Nephron (organoid): ENCODE results near the gene OR6S1.
"Not testable (repeated sequence)": the region's sequence is repeated elsewhere in the genome, so short reads cannot be mapped to it uniquely, and the experiment has no call there.

ENCODE experiments used
- H3K27ac Mint-ChIP-seq, 3 experiments: 2 replicates each; pipeline ENCODE4 v1.8.0; 2020; ENCODE audit warnings: mixed read lengths in 3 of 3, mild to moderate bottlenecking in 2 of 3, moderate library complexity in 1 of 3
- H3K27me3 Mint-ChIP-seq: 2 replicates; pipeline ENCODE4 v1.8.0; 2021; ENCODE audit warnings: low read depth, mild to moderate bottlenecking, moderate library complexity, mixed read lengths
- H3K36me3 Mint-ChIP-seq: 2 replicates; pipeline ENCODE4 v1.8.0; 2020; ENCODE audit warnings: low read depth, mixed read lengths
- H3K4me1 Mint-ChIP-seq: 2 replicates; pipeline ENCODE4 v1.8.0; 2020; ENCODE audit warnings: mixed read lengths
- H3K4me3 Mint-ChIP-seq, 3 experiments: 2 replicates each; pipeline ENCODE4 v1.8.0; 2020; ENCODE audit warnings: mild to moderate bottlenecking in 3 of 3, mixed read lengths in 3 of 3, moderate library complexity in 2 of 3
- H3K9me3 Mint-ChIP-seq: 2 replicates; pipeline ENCODE4 v1.8.0; 2020; ENCODE audit warnings: mixed read lengths
- TF ChIP-seq, protein P1 (sequence below), 3 experiments: fragments of 200-600 bp; sonication (generic); IDR thresholded peaks; one replicate each; pipeline ENCODE4 v1.5.0; 2021; ENCODE audit warnings: antibody characterized with exemption in 3 of 3; ENCODE audit not compliant: unreplicated experiment in 3 of 3

Gene OR6S1

DNA sequence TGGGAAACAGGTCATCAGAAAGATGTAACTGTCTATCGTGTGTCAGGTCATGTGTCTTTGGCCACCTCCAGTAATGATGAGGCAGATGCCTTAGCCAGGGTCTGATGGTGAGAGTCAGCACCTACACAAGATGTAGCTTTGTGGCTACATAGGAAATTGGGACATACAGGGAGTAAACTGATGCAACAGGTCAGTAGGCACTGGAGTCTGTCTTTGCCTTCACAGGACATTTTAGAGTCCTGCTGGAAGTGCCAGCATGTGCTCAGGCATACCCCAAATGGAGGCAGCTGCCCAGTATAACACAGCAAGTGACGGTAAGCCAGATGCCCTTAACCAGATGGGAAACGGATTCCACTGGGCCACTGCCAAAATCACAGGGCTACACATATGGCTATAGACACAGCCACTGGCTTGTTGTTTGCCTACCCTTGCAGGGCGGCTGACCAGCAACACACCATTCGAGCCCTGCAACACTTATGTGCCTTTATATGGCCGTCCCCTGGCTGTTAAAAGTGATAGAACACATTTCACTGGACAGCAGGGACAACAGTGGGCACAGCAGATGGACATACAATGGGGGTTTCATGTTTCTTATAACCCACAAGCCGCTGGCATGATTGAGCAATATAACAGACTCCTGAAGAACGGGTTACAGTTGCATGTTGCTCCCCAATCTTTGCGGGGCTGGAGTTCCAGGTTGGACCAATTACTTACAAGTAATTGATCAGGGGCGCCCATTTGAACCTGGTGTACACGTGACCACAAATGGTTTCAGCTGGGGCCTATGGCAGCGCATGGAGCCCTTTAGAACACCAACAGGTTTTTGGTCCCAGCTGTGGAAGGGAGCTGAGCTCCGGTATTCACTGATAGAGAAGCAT, 37.4 kb downstream of the OR6S1 start:
- TF ChIP-seq, protein P1, sequence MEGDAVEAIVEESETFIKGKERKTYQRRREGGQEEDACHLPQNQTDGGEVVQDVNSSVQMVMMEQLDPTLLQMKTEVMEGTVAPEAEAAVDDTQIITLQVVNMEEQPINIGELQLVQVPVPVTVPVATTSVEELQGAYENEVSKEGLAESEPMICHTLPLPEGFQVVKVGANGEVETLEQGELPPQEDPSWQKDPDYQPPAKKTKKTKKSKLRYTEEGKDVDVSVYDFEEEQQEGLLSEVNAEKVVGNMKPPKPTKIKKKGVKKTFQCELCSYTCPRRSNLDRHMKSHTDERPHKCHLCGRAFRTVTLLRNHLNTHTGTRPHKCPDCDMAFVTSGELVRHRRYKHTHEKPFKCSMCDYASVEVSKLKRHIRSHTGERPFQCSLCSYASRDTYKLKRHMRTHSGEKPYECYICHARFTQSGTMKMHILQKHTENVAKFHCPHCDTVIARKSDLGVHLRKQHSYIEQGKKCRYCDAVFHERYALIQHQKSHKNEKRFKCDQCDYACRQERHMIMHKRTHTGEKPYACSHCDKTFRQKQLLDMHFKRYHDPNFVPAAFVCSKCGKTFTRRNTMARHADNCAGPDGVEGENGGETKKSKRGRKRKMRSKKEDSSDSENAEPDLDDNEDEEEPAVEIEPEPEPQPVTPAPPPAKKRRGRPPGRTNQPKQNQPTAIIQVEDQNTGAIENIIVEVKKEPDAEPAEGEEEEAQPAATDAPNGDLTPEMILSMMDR (IDR thresholded peaks at IDR 0.05; ENCODE audit: unreplicated experiment in 3 of 3), result no peak
- Mint-ChIP-seq H3K4me3 (no peak overlapping the region), H3K36me3 (no peaks in the 10 kb centered on the region), H3K9me3 (no peaks in the 10 kb centered on the region), H3K4me1 (no peaks in the 10 kb centered on the region), H3K27ac (no peak overlapping the region), H3K27me3 (peaks cover 5% of the 10 kb centered on the region)

DNA sequence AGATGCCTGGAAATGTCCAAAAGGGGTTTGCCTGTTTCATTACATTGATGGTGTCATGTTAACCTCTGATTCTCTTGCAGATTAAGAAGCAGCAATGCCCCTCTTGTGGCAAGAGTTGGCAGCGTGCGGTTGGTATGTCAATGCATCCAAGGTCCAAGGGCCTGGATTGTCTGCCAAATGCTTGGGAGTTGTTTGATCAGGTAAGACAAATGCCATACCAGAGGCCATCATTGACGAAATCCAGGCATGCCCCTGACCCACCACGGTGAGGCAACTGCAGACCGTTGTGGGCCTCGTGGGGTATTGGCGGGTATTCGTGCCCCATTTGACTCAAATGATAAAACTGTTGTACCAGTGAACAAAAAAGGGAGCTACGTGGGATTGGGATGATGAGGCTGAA, 38.9 kb downstream of the OR6S1 start:
- H3K4me1 Mint-ChIP-seq, result no peaks in the 10 kb centered on the region
- no peaks in the 10 kb centered on the region for H3K9me3 Mint-ChIP-seq
- peaks cover 5% of the 10 kb centered on the region for H3K27me3 Mint-ChIP-seq
- no peaks in the 10 kb centered on the region for H3K36me3 Mint-ChIP-seq
- no peak overlapping the region for H3K4me3 Mint-ChIP-seq
- no peak overlapping the region for H3K27ac Mint-ChIP-seq
- TF ChIP-seq, protein P1 (IDR thresholded peaks at IDR 0.05; ENCODE audit: unreplicated experiment in 3 of 3), result no peak

DNA sequence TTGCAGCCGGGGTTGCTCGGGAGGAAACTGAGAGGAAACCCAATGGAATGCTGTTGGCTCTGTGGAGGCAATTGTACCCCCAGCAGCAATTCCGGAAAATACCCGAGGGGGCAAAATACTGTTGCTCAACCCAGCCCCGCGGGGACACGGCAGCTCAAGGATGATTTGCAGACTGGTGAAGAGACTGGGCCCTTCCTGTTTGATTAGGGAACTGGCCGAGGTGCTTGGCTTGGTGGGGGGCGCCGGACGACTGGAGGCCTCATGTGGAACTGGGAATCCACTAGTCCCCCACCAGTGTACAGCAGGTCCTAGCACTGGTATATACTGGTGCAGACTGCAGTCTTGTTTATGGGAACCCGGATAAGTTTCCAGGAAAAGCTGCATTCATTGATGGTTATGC, 40.0 kb downstream of the OR6S1 start:
- no peaks in the 10 kb centered on the region for H3K4me1 Mint-ChIP-seq
- no peaks in the 10 kb centered on the region for H3K36me3 Mint-ChIP-seq
- no peak overlapping the region for H3K27ac Mint-ChIP-seq
- TF ChIP-seq, protein P1 (IDR thresholded peaks at IDR 0.05; ENCODE audit: unreplicated experiment in 3 of 3), result no peak
- H3K9me3 Mint-ChIP-seq, result no peaks in the 10 kb centered on the region
- H3K4me3 Mint-ChIP-seq, result no peak overlapping the region
- H3K27me3 Mint-ChIP-seq, result peaks cover 4% of the 10 kb centered on the region

DNA sequence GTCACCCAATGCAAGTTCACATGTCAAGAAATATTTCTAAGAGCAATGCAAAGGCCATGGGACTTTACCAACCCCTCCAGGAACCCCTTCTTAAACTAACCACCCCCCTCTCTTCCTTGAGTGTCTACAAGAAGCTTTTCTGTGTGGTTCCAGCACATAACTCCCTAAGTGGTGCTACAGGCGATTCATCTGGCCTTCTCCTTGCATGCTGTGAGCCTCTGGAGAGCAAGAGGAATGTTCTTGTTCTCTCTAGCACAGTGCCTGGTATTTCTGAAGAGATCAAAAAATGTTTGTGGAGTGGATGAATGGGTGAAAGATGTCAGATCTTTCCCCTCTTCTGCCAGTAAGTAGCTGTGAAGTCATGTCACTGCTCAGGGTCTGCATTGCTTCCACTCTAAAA, 44.4 kb downstream of the OR6S1 start:
- Mint-ChIP-seq H3K9me3 (no peaks in the 10 kb centered on the region), H3K36me3 (no peaks in the 10 kb centered on the region)
- TF ChIP-seq, protein P1 (IDR thresholded peaks at IDR 0.05; ENCODE audit: unreplicated experiment in 3 of 3), result no peak

DNA sequence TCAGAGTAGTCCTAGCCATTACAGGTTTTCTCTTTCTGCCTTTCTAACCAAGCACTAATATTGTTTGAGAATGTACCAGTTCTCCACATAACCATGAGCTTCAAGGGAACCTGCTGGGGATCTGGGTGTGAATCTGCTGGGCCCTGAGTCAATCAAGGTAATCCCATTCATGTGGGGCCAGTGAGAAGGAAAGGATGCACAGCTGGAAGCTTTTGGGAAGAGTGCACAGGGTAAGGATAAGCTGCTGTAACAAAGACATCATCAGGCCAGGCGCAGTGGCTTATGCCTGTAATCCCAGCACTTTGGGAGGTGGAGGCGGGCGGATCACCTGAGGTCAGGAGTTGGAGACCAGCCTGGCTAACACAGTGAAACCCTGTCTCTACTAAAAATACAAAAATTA, 45.8 kb downstream of the OR6S1 start:
- H3K27ac Mint-ChIP-seq, H3K9me3 Mint-ChIP-seq, H3K4me3 Mint-ChIP-seq, H3K36me3 Mint-ChIP-seq, H3K4me1 Mint-ChIP-seq: not testable (repeated sequence)
- peaks cover 23% of the 10 kb centered on the region for H3K27me3 Mint-ChIP-seq

More for the DNA sequence above, 44.4 kb downstream of the OR6S1 start:
- Mint-ChIP-seq H3K4me1 (no peaks in the 10 kb centered on the region), H3K27me3 (peaks cover 11% of the 10 kb centered on the region), H3K4me3 (no peak overlapping the region), H3K27ac (no peak overlapping the region)

DNA sequence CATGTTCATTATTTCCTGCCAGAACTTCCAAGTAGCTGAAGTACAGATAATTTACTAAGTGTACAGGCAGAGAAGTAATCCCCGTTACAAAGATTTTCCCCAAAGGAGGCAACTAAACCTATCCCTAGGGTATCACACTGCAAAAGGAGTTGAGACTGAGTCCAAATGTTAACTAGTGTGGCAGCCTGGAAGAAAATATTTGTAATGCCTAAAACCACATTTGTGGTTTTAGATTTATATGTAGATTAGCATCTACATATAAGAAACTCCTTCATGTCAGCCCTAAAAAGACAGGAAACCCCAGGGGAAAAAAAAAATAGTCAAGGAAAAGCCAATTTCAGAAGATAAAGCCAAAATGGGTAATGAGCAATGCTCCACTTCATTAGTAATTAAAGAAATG, 48.9 kb downstream of the OR6S1 start:
- TF ChIP-seq, protein P1 (IDR thresholded peaks at IDR 0.05; ENCODE audit: unreplicated experiment in 3 of 3), result no peak
- no peaks in the 10 kb centered on the region for H3K36me3 Mint-ChIP-seq
- H3K27me3 Mint-ChIP-seq, result peaks cover 23% of the 10 kb centered on the region
- H3K9me3 Mint-ChIP-seq, result no peaks in the 10 kb centered on the region
- no peaks in the 10 kb centered on the region for H3K4me1 Mint-ChIP-seq
- no peak overlapping the region for H3K4me3 Mint-ChIP-seq
- no peak overlapping the region for H3K27ac Mint-ChIP-seq
